SJCRH30 (cell line): ENCODE results near the gene TMEM244. TPM values are rescaled to one million over a fixed set of nuclear protein-coding genes. Genes with fewer than 3 reads are reported as not detected.
"Not testable (repeated sequence)": the region's sequence is repeated elsewhere in the genome, so short reads cannot be mapped to it uniquely, and the experiment has no call there.

Experiments used
- DNase-seq, 2 experiments: peaks; one replicate each; pipeline ENCODE4 v3.0.0-alpha.2; 2015 to 2020
- H3K27ac ChIP-seq: fragments of 250-450 bp; sonication (Bioruptor Pico); 2 replicates; pipeline ENCODE4 v1.5.1; 2020; ENCODE audit warnings: mild to moderate bottlenecking, moderate library complexity
- H3K27me3 ChIP-seq: fragments of 250-450 bp; sonication (Bioruptor Pico); 2 replicates; pipeline ENCODE4 v1.5.1; 2020; ENCODE audit warnings: mild to moderate bottlenecking, moderate library complexity
- H3K36me3 ChIP-seq: fragments of 250-450 bp; sonication (Bioruptor Pico); 2 replicates; pipeline ENCODE4 v1.5.1; 2020; ENCODE audit warnings: mild to moderate bottlenecking, moderate library complexity
- H3K4me1 ChIP-seq: fragments of 250-450 bp; sonication (Bioruptor Pico); 2 replicates; pipeline ENCODE4 v1.5.1; 2020; ENCODE audit warnings: mild to moderate bottlenecking, moderate library complexity
- H3K4me3 ChIP-seq: fragments of 250-450 bp; sonication (Bioruptor Pico); 2 replicates; pipeline ENCODE4 v1.5.1; 2020; ENCODE audit warnings: mild to moderate bottlenecking, moderate library complexity
- H3K9me3 ChIP-seq: fragments of 250-450 bp; sonication (Bioruptor Pico); replicated peaks from 2 replicates; pipeline ENCODE4 v1.5.1; 2020; ENCODE audit warnings: mild to moderate bottlenecking, moderate library complexity
- total RNA-seq: library from RNA; depleted of rRNA; stranded (reverse); fragments of >200 nt; shearing (Covaris generic); gene quantifications from 2 replicates; pipeline ENCODE4 v1.2.3, GENCODE V29; 2014

TMEM244 gene
- total RNA-seq, 1 experiment from 2014 or later, result not detected

DNA sequence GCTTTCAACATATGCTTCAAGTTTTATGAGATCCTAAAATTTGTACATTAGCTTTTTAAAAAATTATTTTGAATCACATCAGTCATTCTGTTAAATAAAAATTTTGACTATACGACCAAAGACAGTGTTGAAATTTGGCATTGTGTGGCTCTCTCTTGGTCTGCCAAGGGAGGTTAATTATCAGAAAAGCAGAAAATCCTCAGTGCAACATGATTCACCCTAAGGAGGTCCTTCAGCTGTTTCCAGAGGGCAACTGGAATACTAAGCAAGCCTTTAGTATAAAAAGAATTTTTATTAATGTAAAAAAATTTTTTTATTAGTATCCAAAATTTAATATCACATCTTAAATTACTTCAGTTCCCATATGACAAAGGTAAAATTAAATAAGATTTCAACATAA is 23.1 kb upstream of the TMEM244 start:
- DNase-seq, result peak in 1 of 2 experiments; percentile 27
- Histone ChIP-seq H3K27me3 (no peaks in the 10 kb centered on the region), H3K9me3 (0 out of 2 replicates have a peak, but pooled peaks cover 3% of the 10 kb centered on the region), H3K4me3 (no peak overlapping the region), H3K4me1 (peaks cover 10% of the 10 kb centered on the region), H3K36me3 (no peaks in the 10 kb centered on the region), H3K27ac (no peak overlapping the region)

DNA sequence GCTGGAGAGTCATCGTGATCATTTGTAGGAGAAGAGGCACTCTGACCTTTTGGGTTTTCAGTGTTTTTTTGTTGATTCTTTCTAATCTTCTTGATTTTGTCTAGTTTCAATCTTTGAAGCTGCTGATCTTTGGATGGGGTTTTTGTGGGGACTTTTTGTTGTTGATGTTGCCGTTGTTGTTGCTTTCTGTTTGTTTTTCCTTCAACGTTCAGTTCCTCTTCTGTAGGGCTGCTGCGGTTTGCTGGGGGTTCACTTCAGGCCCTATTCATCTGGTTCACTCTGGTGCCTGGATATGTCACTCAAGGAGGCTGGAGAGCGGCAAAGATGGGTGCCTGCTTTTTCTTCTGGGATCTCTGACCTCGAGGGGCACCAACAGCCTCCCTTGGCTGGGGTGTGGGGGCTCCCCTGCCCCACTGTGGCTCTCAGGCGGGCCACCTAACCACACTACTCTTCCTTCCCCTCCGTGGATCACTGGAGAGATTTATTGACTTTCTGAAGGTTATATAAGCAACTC is 21.5 kb upstream of the TMEM244 start:
- Histone ChIP-seq H3K4me3 (no peak overlapping the region), H3K9me3 (peaks cover 11% of the 10 kb centered on the region), H3K36me3 (no peaks in the 10 kb centered on the region), H3K27ac (no peak overlapping the region), H3K27me3 (no peaks in the 10 kb centered on the region), H3K4me1 (peaks cover 9% of the 10 kb centered on the region)
- DNase-seq, result no peak

DNA sequence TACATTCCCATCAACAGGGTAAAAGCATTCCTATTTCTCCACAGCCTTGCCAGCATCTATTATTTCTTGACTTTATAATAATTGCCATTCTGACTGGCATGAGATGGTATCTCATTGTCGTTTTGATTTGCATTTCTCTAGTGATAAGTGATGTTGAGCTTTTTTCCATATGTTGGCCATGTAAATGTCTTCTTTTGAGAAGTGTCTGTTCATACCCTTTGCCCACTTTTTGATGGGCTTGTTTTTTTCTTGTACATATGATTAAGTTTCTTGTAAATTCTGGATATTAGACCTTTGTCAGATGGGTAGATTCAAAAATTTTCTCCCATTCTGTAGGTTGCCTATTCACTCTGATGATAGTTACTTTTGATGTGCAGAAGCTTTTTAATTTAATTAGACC is 16.8 kb upstream of the TMEM244 start:
- H3K9me3 ChIP-seq, result peaks cover 11% of the 10 kb centered on the region
- H3K4me1 ChIP-seq, H3K27ac ChIP-seq, H3K4me3 ChIP-seq, H3K27me3 ChIP-seq, DNase-seq, H3K36me3 ChIP-seq: not testable (repeated sequence)

- Histone ChIP-seq H3K27ac (no peak overlapping the region), H3K36me3 (no peaks in the 10 kb centered on the region), H3K4me1 (no peaks in the 10 kb centered on the region), H3K9me3 (peaks cover 8% of the 10 kb centered on the region), H3K4me3 (no peak overlapping the region), H3K27me3 (no peaks in the 10 kb centered on the region)
- no peak for DNase-seq
These were observed 14.8 kb upstream of the TMEM244 start for GRCh38 chr6:129875610-129876520.

GRCh38 chr6:129874837-129875236 is 13.7 kb upstream of the TMEM244 start:
- no peak overlapping the region for H3K27ac ChIP-seq
- H3K4me3 ChIP-seq, result no peak overlapping the region
- no peaks in the 10 kb centered on the region for H3K4me1 ChIP-seq
- H3K27me3 ChIP-seq, result no peaks in the 10 kb centered on the region
- no peak for DNase-seq
- no peaks in the 10 kb centered on the region for H3K36me3 ChIP-seq
- H3K9me3 ChIP-seq, result peaks cover 8% of the 10 kb centered on the region

GRCh38 chr6:129872586-129872985 is 11.5 kb upstream of the TMEM244 start:
- no peak overlapping the region for H3K27ac ChIP-seq
- H3K27me3 ChIP-seq, result no peaks in the 10 kb centered on the region
- no peaks in the 10 kb centered on the region for H3K36me3 ChIP-seq
- no peak overlapping the region for H3K4me3 ChIP-seq
- no peaks in the 10 kb centered on the region; the same call in 1 of the 2 replicates for H3K9me3 ChIP-seq
- no peaks in the 10 kb centered on the region for H3K4me1 ChIP-seq
- DNase-seq, result no peak

DNA sequence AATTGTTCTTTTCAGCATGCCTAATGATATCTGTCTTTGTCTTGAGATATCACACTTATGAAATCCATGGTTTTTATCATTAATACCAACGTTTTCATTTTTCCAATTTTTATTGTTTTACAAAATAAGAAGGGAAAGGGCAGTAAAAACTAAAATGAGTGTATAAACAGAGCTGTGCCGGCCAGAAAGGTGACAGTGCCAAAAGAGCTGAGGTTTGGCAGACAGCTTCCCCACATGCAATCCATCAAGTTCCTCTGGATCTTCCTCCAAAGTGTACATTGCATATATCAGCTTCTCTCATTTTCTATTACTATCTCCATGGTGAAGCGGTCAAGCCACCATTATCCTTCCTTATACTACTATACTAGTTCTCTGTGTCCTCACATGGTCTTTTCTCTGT is 10.1 kb upstream of the TMEM244 start:
- Histone ChIP-seq H3K27me3 (no peaks in the 10 kb centered on the region), H3K4me1 (no peaks in the 10 kb centered on the region), H3K9me3 (no peaks in the 10 kb centered on the region), H3K36me3 (no peaks in the 10 kb centered on the region), H3K27ac (no peak overlapping the region), H3K4me3 (no peak overlapping the region)
- DNase-seq, result no peak

DNA sequence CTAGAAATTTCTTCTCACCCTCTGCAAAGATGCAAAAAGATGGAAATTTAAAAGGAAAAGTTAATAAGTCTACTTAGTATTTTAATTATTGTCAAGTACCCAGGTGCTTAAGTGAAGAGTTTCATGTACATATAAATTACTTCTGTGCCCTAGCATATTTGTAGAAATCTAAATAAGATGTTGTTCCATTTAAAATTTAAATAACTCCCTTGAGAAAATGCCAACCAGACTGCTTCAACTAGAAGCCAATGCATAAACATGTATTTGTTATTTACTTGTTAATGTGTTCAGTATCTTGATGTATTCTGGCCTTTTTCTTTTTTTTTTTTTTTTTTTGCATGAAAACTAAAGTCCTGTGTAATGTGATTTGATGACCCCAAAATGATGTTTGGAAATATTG is 6.3 kb upstream of the TMEM244 start:
- Histone ChIP-seq H3K9me3 (no peaks in the 10 kb centered on the region), H3K27me3 (no peaks in the 10 kb centered on the region), H3K36me3 (no peaks in the 10 kb centered on the region), H3K27ac (no peak overlapping the region), H3K4me3 (no peak overlapping the region), H3K4me1 (no peaks in the 10 kb centered on the region)
- no peak for DNase-seq

GRCh38 chr6:129866688-129867087 is 5.6 kb upstream of the TMEM244 start:
- no peaks in the 10 kb centered on the region for H3K36me3 ChIP-seq
- DNase-seq, result no peak
- H3K4me1 ChIP-seq, result no peaks in the 10 kb centered on the region; the same call in 1 of the 2 replicates
- no peaks in the 10 kb centered on the region for H3K9me3 ChIP-seq
- H3K27me3 ChIP-seq, result no peaks in the 10 kb centered on the region
- no peak overlapping the region for H3K4me3 ChIP-seq
- H3K27ac ChIP-seq, result no peak overlapping the region

GRCh38 chr6:129866256-129866655 is 5.1 kb upstream of the TMEM244 start:
- H3K27me3 ChIP-seq, result no peaks in the 10 kb centered on the region
- H3K4me1 ChIP-seq, result peaks cover 4% of the 10 kb centered on the region
- no peak overlapping the region for H3K27ac ChIP-seq
- no peak overlapping the region for H3K4me3 ChIP-seq
- no peaks in the 10 kb centered on the region for H3K9me3 ChIP-seq
- no peak for DNase-seq
- H3K36me3 ChIP-seq, result no peaks in the 10 kb centered on the region

DNA sequence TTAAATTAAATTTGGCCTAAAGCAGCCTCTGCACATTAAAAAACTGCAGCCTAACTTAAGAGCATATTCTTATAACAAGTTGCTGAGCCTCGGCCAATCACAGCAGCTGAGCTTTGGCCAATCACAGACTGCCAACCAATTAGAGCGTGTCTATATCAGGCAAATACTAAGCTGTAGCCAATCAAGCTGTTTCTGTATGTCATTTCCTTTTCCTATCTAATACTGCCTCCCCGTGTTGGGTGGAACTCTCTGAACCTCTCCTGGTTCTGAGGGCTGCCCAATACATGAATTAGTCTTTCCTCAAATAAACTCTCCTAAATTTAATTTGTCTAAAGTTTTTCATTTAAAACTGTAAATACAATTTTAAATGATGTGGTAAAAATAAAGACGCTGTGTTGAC is 3.9 kb upstream of the TMEM244 start:
- no peaks in the 10 kb centered on the region for H3K36me3 ChIP-seq
- peaks cover 10% of the 10 kb centered on the region for H3K4me1 ChIP-seq
- no peak overlapping the region for H3K4me3 ChIP-seq
- no peaks in the 10 kb centered on the region for H3K27me3 ChIP-seq
- no peaks in the 10 kb centered on the region for H3K9me3 ChIP-seq
- no peak for DNase-seq
- H3K27ac ChIP-seq, result no peak overlapping the region

GRCh38 chr6:129863664-129864063 is 2.5 kb upstream of the TMEM244 start:
- no peak for DNase-seq
- Histone ChIP-seq H3K4me1 (peaks cover 15% of the 10 kb centered on the region), H3K27me3 (no peaks in the 10 kb centered on the region), H3K9me3 (no peaks in the 10 kb centered on the region), H3K27ac (no peak overlapping the region), H3K4me3 (no peak overlapping the region), H3K36me3 (no peaks in the 10 kb centered on the region)

DNA sequence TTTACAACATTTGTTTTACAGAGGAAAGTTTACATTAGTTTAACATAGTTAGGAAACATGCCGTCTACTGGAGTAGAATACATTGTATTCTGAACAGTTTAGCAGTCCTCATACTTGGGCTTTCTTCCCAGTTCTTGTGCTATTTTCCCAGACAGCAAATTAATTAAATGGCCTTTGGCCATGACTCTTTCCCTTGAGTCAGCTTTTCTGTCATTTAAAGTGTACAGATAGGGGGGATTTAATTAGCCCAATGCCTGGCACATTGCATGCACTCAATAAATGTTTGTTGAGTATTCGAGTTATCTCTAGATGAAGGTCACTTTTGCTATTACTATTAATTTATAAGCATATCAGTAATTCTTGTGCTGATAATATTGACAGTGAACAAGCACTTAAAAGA is 1.6 kb downstream of the TMEM244 start:
- peaks cover 15% of the 10 kb centered on the region for H3K4me1 ChIP-seq
- DNase-seq, result no peak
- H3K36me3 ChIP-seq, result no peaks in the 10 kb centered on the region
- no peaks in the 10 kb centered on the region for H3K9me3 ChIP-seq
- H3K27ac ChIP-seq, result peak overlapping the region; percentile 46; the same call in 1 of the 2 replicates
- H3K27me3 ChIP-seq, result no peaks in the 10 kb centered on the region
- no peak overlapping the region for H3K4me3 ChIP-seq

DNA sequence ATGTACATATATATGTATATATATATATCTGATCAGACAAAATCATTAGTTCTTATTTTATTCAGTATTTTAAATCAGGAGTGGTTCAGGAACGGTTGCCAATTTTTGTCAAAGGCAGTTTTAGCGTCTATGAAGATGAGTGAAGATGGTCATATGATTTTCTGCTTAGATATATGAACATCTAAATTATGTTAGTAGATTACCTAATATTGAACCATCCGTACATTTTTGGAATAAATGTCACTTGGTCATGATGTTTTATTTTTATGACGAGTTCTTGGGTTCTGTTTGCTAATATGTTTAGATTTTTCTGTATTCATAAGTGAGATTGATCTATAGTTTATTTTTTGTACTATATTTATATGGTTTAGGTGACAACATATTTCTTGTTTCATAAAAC is 3.3 kb downstream of the TMEM244 start:
- no peak for DNase-seq
- Histone ChIP-seq H3K27me3 (no peaks in the 10 kb centered on the region), H3K36me3 (no peaks in the 10 kb centered on the region), H3K4me1 (peaks cover 15% of the 10 kb centered on the region), H3K27ac (no peak overlapping the region), H3K4me3 (no peak overlapping the region), H3K9me3 (no peaks in the 10 kb centered on the region)

DNA sequence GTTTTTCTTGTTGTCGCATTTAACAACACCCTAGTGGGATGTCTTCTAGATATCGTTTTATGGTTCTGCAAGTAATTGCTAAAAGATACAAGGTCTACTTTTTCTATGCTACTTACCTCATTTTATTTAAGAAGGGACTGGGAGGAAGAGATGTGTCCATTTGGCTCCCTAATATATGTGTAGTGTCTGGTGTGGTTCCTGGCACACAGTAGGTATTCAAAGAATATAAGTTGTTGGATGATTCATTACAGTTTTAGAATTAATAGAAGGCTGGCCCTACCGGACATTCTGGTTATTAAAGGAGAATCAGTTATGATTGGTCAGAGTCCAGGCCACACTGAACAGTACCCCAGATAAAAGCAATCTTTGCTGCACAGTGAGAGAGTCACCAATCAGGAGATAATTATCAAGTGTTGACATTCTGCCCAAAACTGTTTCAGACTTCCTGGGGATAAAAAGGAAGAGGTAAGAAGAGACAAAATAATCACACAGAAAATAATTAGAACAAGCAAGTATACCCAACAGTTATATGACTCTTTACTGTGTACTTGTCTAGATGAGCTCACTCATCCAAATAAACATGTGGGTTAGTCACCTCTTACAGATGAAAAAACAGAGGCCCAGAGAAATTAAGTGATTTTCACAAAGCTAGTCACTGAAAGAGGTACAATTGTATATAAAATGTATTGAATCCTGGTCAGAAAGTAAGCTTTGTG is 7.0 kb downstream of the TMEM244 start:
- no peak overlapping the region for H3K27ac ChIP-seq
- no peak overlapping the region for H3K4me3 ChIP-seq
- H3K9me3 ChIP-seq, result no peaks in the 10 kb centered on the region
- H3K27me3 ChIP-seq, result no peaks in the 10 kb centered on the region
- DNase-seq, result no peak
- H3K4me1 ChIP-seq, result peaks cover 7% of the 10 kb centered on the region; the same call in 1 of the 2 replicates
- no peaks in the 10 kb centered on the region for H3K36me3 ChIP-seq
